A549 (cell line): Measurements from ENCODE around the gene GLIPR1L2. TPM values are rescaled to one million over a fixed set of nuclear protein-coding genes. Genes with fewer than 3 reads are reported as not detected.

Source experiments
- ATAC-seq, 2 experiments: fragments of 200-7000 bp in 1 of 2; fragments of >200 bp in 1 of 2; cut with Nextera tagmentation in 1 of 2; cut with Tn5 transposase in 1 of 2; 3 replicates each; pipeline versions ENCODE4 v1.8.0 to v1.9.1; 2018 to 2020; ENCODE audit warnings: mild to moderate bottlenecking in 1 of 2, moderate library complexity in 1 of 2
- CTCF ChIA-PET: fragments of 300-600 bp; sonication (Branson Sonifier 250); formaldehyde crosslinking; extraction: SDS; loops from one replicate; lab custom pipeline; 2021; ENCODE audit warnings: antibody characterized with exemption, inconsistent platforms; lab: Yijun Ruan, JAX
- POLR2A ChIA-PET: fragments of 350-600 bp; formaldehyde crosslinking; extraction: SDS; loops from one replicate; lab custom pipeline; 2021; ENCODE audit warnings: antibody characterized with exemption, inconsistent platforms; lab: Yijun Ruan, JAX
- DNase-seq, 2 experiments: peaks; one replicate each; pipeline versions ENCODE4 v3.0.0 to v3.0.0-alpha.2; 2011 to 2016; ENCODE audit warnings: low read depth in 1 of 2, low spot score in 1 of 2
- FAIRE-seq: peaks from 2 replicates; lab custom pipeline; 2011; peaks lifted over from hg19 to GRCh38; lab: Jason Lieb, UNC
- H3K27ac ChIP-seq, 2 experiments: fragments of >200 bp; sonication (Bioruptor Twin); formaldehyde crosslinking; 3 replicates each; pipeline ENCODE4 v1.5.1; 2016 to 2017
- H3K4me1 ChIP-seq: fragments of >200 bp; sonication (Bioruptor Twin); formaldehyde crosslinking; 3 replicates; pipeline ENCODE4 v1.6.1; 2016
- H3K4me2 ChIP-seq: fragments of >200 bp; sonication (Bioruptor Twin); formaldehyde crosslinking; 3 replicates; pipeline ENCODE4 v1.6.1; 2016
- H3K4me3 ChIP-seq: fragments of >200 bp; sonication (Bioruptor Twin); formaldehyde crosslinking; 3 replicates; pipeline ENCODE4 v1.5.1; 2016
- H3K9me3 ChIP-seq: fragments of >200 bp; sonication (Bioruptor Twin); formaldehyde crosslinking; 3 replicates; pipeline ENCODE4 v1.6.1; 2016
- CBX8 ChIP-seq: fragments of 200-600 bp; sonication (generic); IDR thresholded peaks from 2 replicates; pipeline ENCODE4 v1.6.1; 2016
- CHD4 ChIP-seq: fragments of 200-600 bp; sonication (generic); IDR thresholded peaks from 2 replicates; pipeline ENCODE4 v1.6.1; 2016; ENCODE audit warnings: antibody characterized with exemption, mild to moderate bottlenecking, borderline replicate concordance
- EP300 ChIP-seq, 2 experiments: fragments of >200 bp; sonication (Bioruptor Twin); formaldehyde crosslinking; IDR thresholded peaks; 2 replicates in 1 of 2; 3 replicates in 1 of 2; pipeline ENCODE4 v1.6.1; 2016 to 2017
- ESRRA ChIP-seq: fragments of 150-350 bp; IDR thresholded peaks from 2 replicates; pipeline ENCODE4 v1.6.1; 2014; ENCODE audit warnings: mild to moderate bottlenecking, low read length, borderline replicate concordance
- FOXS1 ChIP-seq: fragments of 250-450 bp; sonication (Bioruptor Pico); IDR thresholded peaks from 2 replicates; pipeline ENCODE4 v1.5.0; 2020; ENCODE audit warnings: mild to moderate bottlenecking, moderate library complexity
- HDAC2 ChIP-seq: fragments of 200-600 bp; sonication (generic); IDR thresholded peaks from 2 replicates; pipeline ENCODE4 v1.6.1; 2016
- HOXA7 ChIP-seq: fragments of 250-450 bp; sonication (Bioruptor Pico); IDR thresholded peaks from 2 replicates; pipeline ENCODE4 v1.5.0; 2020; ENCODE audit warnings: mild to moderate bottlenecking, moderate library complexity
- HOXB13 ChIP-seq: fragments of 250-450 bp; sonication (Bioruptor Pico); IDR thresholded peaks from 2 replicates; pipeline ENCODE4 v1.5.0; 2020; ENCODE audit warnings: low read depth, mild to moderate bottlenecking, moderate library complexity
- JUNB ChIP-seq: fragments of >200 bp; sonication (Bioruptor Twin); formaldehyde crosslinking; IDR thresholded peaks from 2 replicates; pipeline ENCODE4 v1.6.1; 2016
- KDM1A ChIP-seq: fragments of 200-600 bp; sonication (generic); IDR thresholded peaks from 2 replicates; pipeline ENCODE4 v1.6.1; 2016; ENCODE audit warnings: low read depth, mild to moderate bottlenecking
- MAFK ChIP-seq: fragments of 450-650 bp; IDR thresholded peaks from 2 replicates; pipeline ENCODE4 v1.6.1; 2014; ENCODE audit not compliant: partially characterized antibody
- MAZ ChIP-seq: fragments of 150-350 bp; IDR thresholded peaks from 2 replicates; pipeline ENCODE4 v1.6.1; 2014; ENCODE audit warnings: antibody characterized with exemption, low read depth, low read length, borderline replicate concordance
- MYC ChIP-seq: IDR thresholded peaks from 2 replicates; pipeline ENCODE4 v1.6.1; 2012; ENCODE audit warnings: mild to moderate bottlenecking, inconsistent platforms, low read length, improper control_type of control experiment, borderline replicate concordance
- NPAS2 ChIP-seq: fragments of 250-450 bp; sonication (Bioruptor Pico); IDR thresholded peaks from 2 replicates; pipeline ENCODE4 v1.8.0; 2022; ENCODE audit warnings: mild to moderate bottlenecking, moderate library complexity, borderline replicate concordance
- POLR2AphosphoS2 ChIP-seq: conservative IDR thresholded peaks from 2 replicates; pipeline ENCODE4 v1.6.1; 2012; ENCODE audit warnings: low read length, improper control_type of control experiment, inconsistent platforms
- RAD21 ChIP-seq, 2 experiments: fragments of >200 bp in 1 of 2; sonication (Bioruptor Twin) in 1 of 2; formaldehyde crosslinking in 1 of 2; IDR thresholded peaks in 1 of 2; conservative IDR thresholded peaks in 1 of 2; 2 replicates in 1 of 2; 3 replicates in 1 of 2; pipeline ENCODE4 v1.6.1; 2012 to 2018; ENCODE audit warnings: inconsistent platforms in 1 of 2
- SMC3 ChIP-seq: fragments of >200 bp; sonication (Bioruptor Twin); formaldehyde crosslinking; IDR thresholded peaks from 3 replicates; pipeline ENCODE4 v1.6.1; 2018; ENCODE audit warnings: inconsistent platforms
- TFCP2L1 ChIP-seq: fragments of 250-450 bp; sonication (Bioruptor Pico); IDR thresholded peaks from 2 replicates; pipeline ENCODE4 v1.5.0; 2021; ENCODE audit warnings: mild to moderate bottlenecking
- ZC3H11A ChIP-seq: fragments of 450-650 bp; IDR thresholded peaks from 2 replicates; pipeline ENCODE4 v1.6.1; 2014; ENCODE audit warnings: antibody characterized with exemption, mild to moderate bottlenecking
- ZFP36 ChIP-seq: fragments of 450-650 bp; IDR thresholded peaks from 2 replicates; pipeline ENCODE4 v1.6.1; 2014; ENCODE audit warnings: borderline replicate concordance; ENCODE audit not compliant: partially characterized antibody
- whole genome bisulfite sequencing: methylation state at CpG from one replicate; pipeline ENCODE4 v1.1.6; 2017; ENCODE audit errors: missing lambda C conversion rate; 5-methylcytosine and 5-hydroxymethylcytosine counted together
- polyA plus RNA-seq, 4 experiments: library from polyadenylated mRNA; depleted of rRNA in 3 of 4; stranded (reverse); fragments of >200 nt; fragmentation: RNase III in 1 of 4; extraction: RNeasy Plus Mini Kit Qiagen cat#74134 plus additional on column Dnase treatment in 1 of 4; gene quantifications; 2 replicates in 3 of 4; 3 replicates in 1 of 4; pipeline ENCODE4 v1.2.3, GENCODE V29; 2011 to 2017
- TF ChIP-seq, protein P1 (sequence below): fragments of >200 bp; sonication (Bioruptor Twin); formaldehyde crosslinking; IDR thresholded peaks from 3 replicates; pipeline ENCODE4 v1.5.1; 2016
- TF ChIP-seq, protein P2 (sequence below): fragments of 250-450 bp; sonication (Bioruptor Pico); IDR thresholded peaks from 2 replicates; pipeline ENCODE4 v1.5.0; 2020; ENCODE audit warnings: low read depth, mild to moderate bottlenecking, moderate library complexity
- TF ChIP-seq, protein P3 (sequence below): fragments of 200-600 bp; sonication (generic); IDR thresholded peaks from 2 replicates; pipeline ENCODE4 v1.6.1; 2016; ENCODE audit warnings: antibody characterized with exemption, mild to moderate bottlenecking, moderate library complexity
- TF ChIP-seq, protein P4 (sequence below): fragments of 250-450 bp; sonication (Bioruptor Pico); IDR thresholded peaks from 2 replicates; pipeline ENCODE4 v1.5.0; 2021; ENCODE audit warnings: mild to moderate bottlenecking, moderate library complexity, borderline replicate concordance

Gene GLIPR1L2
- polyA plus RNA-seq, 2 of the 4 experiments (the other 2 are of a cell fraction): 0.40 to 0.90 TPM

DNA sequence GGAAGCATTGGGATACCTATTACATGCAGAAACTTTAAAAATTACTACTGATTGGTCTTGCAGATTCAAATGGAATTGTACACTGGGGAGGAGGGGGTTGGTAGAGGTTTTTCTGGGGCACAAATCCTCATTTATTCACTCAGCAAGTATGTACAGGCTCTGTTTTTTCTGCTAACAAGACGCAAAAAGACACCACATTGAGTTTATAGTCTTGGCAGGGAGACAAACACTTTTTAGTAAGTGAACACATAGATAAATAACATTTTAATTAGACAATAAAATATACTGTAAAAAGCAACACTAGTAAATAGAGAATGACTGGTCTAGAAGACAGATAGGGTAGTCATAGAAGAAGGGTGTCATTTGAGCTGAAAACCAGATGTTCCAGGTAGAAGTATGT, 23.8 kb downstream of the GLIPR1L2 start:
- Histone ChIP-seq H3K4me2 (no peak overlapping the region), H3K4me1 (no peaks in the 10 kb centered on the region), H3K27ac (no peak overlapping the region), H3K4me3 (no peak overlapping the region), H3K9me3 (no peaks in the 10 kb centered on the region)
- no peak for FAIRE-seq
- no peak for ATAC-seq
- no peak for DNase-seq
- WGBS: 85% methylated on average over 1 of the region's 1 CpG
- ChIA-PET POLR2A (no interaction called here), CTCF (interaction anchor here (1.4 kb wide), 1 partner anchor 24 kb away, joined by 5 read pairs; the partner anchor contains the start of gene GLIPR1L2)
- TF ChIP-seq RAD21 (conservative IDR thresholded peaks at IDR 0.05 in 1 of 2, IDR thresholded peaks at IDR 0.05 in 1 of 2) (no peak), JUNB (no peak), SMC3 (no peak), KDM1A (no peak), HOXB13 (CRISPR knock-in tag) (no peak), ZFP36 (no peak), POLR2AphosphoS2 (no peak), MYC (no peak), MAZ (no peak), NPAS2 (CRISPR knock-in tag) (no peak), MAFK (no peak)
- TF ChIP-seq, protein P1, sequence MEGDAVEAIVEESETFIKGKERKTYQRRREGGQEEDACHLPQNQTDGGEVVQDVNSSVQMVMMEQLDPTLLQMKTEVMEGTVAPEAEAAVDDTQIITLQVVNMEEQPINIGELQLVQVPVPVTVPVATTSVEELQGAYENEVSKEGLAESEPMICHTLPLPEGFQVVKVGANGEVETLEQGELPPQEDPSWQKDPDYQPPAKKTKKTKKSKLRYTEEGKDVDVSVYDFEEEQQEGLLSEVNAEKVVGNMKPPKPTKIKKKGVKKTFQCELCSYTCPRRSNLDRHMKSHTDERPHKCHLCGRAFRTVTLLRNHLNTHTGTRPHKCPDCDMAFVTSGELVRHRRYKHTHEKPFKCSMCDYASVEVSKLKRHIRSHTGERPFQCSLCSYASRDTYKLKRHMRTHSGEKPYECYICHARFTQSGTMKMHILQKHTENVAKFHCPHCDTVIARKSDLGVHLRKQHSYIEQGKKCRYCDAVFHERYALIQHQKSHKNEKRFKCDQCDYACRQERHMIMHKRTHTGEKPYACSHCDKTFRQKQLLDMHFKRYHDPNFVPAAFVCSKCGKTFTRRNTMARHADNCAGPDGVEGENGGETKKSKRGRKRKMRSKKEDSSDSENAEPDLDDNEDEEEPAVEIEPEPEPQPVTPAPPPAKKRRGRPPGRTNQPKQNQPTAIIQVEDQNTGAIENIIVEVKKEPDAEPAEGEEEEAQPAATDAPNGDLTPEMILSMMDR: no peak
- TF ChIP-seq, protein P2, sequence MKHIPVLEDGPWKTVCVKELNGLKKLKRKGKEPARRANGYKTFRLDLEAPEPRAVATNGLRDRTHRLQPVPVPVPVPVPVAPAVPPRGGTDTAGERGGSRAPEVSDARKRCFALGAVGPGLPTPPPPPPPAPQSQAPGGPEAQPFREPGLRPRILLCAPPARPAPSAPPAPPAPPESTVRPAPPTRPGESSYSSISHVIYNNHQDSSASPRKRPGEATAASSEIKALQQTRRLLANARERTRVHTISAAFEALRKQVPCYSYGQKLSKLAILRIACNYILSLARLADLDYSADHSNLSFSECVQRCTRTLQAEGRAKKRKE: no peak
- TF ChIP-seq, protein P3, sequence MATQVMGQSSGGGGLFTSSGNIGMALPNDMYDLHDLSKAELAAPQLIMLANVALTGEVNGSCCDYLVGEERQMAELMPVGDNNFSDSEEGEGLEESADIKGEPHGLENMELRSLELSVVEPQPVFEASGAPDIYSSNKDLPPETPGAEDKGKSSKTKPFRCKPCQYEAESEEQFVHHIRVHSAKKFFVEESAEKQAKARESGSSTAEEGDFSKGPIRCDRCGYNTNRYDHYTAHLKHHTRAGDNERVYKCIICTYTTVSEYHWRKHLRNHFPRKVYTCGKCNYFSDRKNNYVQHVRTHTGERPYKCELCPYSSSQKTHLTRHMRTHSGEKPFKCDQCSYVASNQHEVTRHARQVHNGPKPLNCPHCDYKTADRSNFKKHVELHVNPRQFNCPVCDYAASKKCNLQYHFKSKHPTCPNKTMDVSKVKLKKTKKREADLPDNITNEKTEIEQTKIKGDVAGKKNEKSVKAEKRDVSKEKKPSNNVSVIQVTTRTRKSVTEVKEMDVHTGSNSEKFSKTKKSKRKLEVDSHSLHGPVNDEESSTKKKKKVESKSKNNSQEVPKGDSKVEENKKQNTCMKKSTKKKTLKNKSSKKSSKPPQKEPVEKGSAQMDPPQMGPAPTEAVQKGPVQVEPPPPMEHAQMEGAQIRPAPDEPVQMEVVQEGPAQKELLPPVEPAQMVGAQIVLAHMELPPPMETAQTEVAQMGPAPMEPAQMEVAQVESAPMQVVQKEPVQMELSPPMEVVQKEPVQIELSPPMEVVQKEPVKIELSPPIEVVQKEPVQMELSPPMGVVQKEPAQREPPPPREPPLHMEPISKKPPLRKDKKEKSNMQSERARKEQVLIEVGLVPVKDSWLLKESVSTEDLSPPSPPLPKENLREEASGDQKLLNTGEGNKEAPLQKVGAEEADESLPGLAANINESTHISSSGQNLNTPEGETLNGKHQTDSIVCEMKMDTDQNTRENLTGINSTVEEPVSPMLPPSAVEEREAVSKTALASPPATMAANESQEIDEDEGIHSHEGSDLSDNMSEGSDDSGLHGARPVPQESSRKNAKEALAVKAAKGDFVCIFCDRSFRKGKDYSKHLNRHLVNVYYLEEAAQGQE: no peak
- TF ChIP-seq, protein P4, sequence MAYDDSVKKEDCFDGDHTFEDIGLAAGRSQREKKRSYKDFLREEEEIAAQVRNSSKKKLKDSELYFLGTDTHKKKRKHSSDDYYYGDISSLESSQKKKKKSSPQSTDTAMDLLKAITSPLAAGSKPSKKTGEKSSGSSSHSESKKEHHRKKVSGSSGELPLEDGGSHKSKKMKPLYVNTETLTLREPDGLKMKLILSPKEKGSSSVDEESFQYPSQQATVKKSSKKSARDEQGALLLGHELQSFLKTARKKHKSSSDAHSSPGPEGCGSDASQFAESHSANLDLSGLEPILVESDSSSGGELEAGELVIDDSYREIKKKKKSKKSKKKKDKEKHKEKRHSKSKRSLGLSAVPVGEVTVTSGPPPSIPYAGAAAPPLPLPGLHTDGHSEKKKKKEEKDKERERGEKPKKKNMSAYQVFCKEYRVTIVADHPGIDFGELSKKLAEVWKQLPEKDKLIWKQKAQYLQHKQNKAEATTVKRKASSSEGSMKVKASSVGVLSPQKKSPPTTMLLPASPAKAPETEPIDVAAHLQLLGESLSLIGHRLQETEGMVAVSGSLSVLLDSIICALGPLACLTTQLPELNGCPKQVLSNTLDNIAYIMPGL (CRISPR knock-in tag): no peak

DNA sequence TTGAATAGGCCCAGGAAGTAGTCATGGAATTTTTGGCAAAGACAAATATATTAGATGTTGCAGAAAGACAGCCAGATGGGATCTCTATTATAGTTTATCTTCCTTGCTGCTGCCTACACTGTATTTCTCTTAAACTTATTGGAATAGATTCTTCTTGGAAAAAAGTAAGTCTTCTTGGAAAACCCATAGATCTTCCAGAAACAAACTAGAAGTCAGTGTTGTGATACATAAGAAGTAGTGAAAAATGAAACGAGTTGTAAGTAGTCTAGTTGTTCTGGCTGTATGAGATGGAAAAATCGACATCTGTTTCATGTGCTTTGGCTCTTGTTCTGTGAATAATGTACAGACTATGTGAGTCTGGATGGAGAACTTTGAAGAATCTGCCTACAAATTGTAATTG, 29.0 kb downstream of the GLIPR1L2 start:
- TF ChIP-seq ESRRA: no peak
- TF ChIP-seq CHD4: no peak
- no peak for TF ChIP-seq TFCP2L1
- no peak for TF ChIP-seq EP300 (IDR thresholded peaks at IDR 0.05)
- no peak for TF ChIP-seq NPAS2 (CRISPR knock-in tag)
- TF ChIP-seq FOXS1 (CRISPR knock-in tag): no peak
- TF ChIP-seq HDAC2: no peak
- no peak for TF ChIP-seq CBX8
- TF ChIP-seq, protein P3: no peak
- no peak for TF ChIP-seq ZC3H11A
- TF ChIP-seq HOXA7 (CRISPR knock-in tag): no peak
- FAIRE-seq (no peak), DNase-seq (no peak), ATAC-seq (no peak)
- 11% methylated on average over 2 of the region's 2 CpGs for WGBS
- H3K27ac ChIP-seq: no peak overlapping the region
- ChIA-PET CTCF (no interaction called here), POLR2A (no interaction called here)
- H3K4me3 ChIP-seq: no peak overlapping the region
- no peaks in the 10 kb centered on the region for H3K4me1 ChIP-seq
- no peaks in the 10 kb centered on the region for H3K9me3 ChIP-seq
- no peak overlapping the region for H3K4me2 ChIP-seq
